Astrocyte (in vitro differentiated cells and primary cell): ENCODE data around the gene ARHGAP32. TPM values are rescaled to one million over a fixed set of nuclear protein-coding genes. Genes with fewer than 3 reads are reported as not detected.
A peak's percentile ranks its signal among the peaks of the same experiment; 100 is the strongest.

Source experiments
- DNase-seq: peaks from one replicate; pipeline ENCODE4 v3.0.0-alpha.2; 2010; ENCODE audit warnings: low read depth
- FAIRE-seq: peaks from 2 replicates; lab custom pipeline; 2011; peaks lifted over from hg19 to GRCh38; lab: Jason Lieb, UNC
- H2AFZ ChIP-seq: 2 replicates; pipeline ENCODE4 v1.6.0; 2012; ENCODE audit warnings: low read depth, low read length, inconsistent platforms
- H3K27ac ChIP-seq: 2 replicates; pipeline ENCODE4 v1.5.1; 2011; ENCODE audit warnings: low read depth, low read length, inconsistent platforms
- H3K27me3 ChIP-seq: 2 replicates; pipeline ENCODE4 v1.6.0; 2011; ENCODE audit warnings: low read length, inconsistent platforms; ENCODE audit not compliant: insufficient read depth
- H3K36me3 ChIP-seq: 2 replicates; pipeline ENCODE4 v1.5.1; 2011; ENCODE audit warnings: low read length, inconsistent platforms; ENCODE audit not compliant: insufficient read depth
- H3K4me1 ChIP-seq: 2 replicates; pipeline ENCODE4 v1.5.1; 2011; ENCODE audit warnings: low read length, inconsistent platforms; ENCODE audit not compliant: insufficient read depth
- H3K4me2 ChIP-seq: 2 replicates; pipeline ENCODE4 v1.6.0; 2012; ENCODE audit warnings: low read length, inconsistent platforms
- H3K4me3 ChIP-seq: 2 replicates; pipeline ENCODE4 v1.5.1; 2011; ENCODE audit warnings: low read depth, mild to moderate bottlenecking, low read length, inconsistent platforms; ENCODE audit not compliant: insufficient read depth
- H3K79me2 ChIP-seq: 2 replicates; pipeline ENCODE4 v1.6.0; 2012; ENCODE audit warnings: mild to moderate bottlenecking, low read length, inconsistent platforms; ENCODE audit not compliant: insufficient read depth
- H3K9ac ChIP-seq: 2 replicates; pipeline ENCODE4 v1.6.0; 2012; ENCODE audit warnings: mild to moderate bottlenecking, low read length, inconsistent platforms
- H3K9me3 ChIP-seq: 2 replicates; pipeline ENCODE4 v1.5.1; 2012; ENCODE audit warnings: low read depth, mild to moderate bottlenecking, low read length, inconsistent platforms; ENCODE audit not compliant: insufficient read depth
- H4K20me1 ChIP-seq: 2 replicates; pipeline ENCODE4 v1.6.0; 2012; ENCODE audit warnings: low read length, inconsistent platforms; ENCODE audit not compliant: insufficient read depth
- H3K27ac Mint-ChIP-seq: one replicate; pipeline ENCODE4 v1.8.0; 2021; ENCODE audit warnings: mild to moderate bottlenecking, mixed read lengths; ENCODE audit not compliant: unreplicated experiment
- H3K27me3 Mint-ChIP-seq: one replicate; pipeline ENCODE4 v1.8.0; 2021; ENCODE audit warnings: low read depth, mixed read lengths; ENCODE audit not compliant: unreplicated experiment
- H3K36me3 Mint-ChIP-seq: one replicate; pipeline ENCODE4 v1.8.0; 2021; ENCODE audit warnings: low read depth, mixed read lengths; ENCODE audit not compliant: unreplicated experiment
- H3K4me1 Mint-ChIP-seq: one replicate; pipeline ENCODE4 v1.8.0; 2021; ENCODE audit warnings: low read depth, mixed read lengths; ENCODE audit not compliant: unreplicated experiment
- H3K4me3 Mint-ChIP-seq: one replicate; pipeline ENCODE4 v1.8.0; 2021; ENCODE audit warnings: mild to moderate bottlenecking, moderate library complexity, mixed read lengths; ENCODE audit not compliant: unreplicated experiment
- H3K9me3 Mint-ChIP-seq: one replicate; pipeline ENCODE4 v1.8.0; 2021; ENCODE audit warnings: mild to moderate bottlenecking, mixed read lengths; ENCODE audit not compliant: unreplicated experiment
- CTCF ChIP-seq: IDR thresholded peaks from 2 replicates; pipeline ENCODE4 v1.5.1; 2011; ENCODE audit warnings: low read depth, mild to moderate bottlenecking, inconsistent platforms, low read length, moderate library complexity; ENCODE audit not compliant: insufficient read depth
- EZH2 ChIP-seq: IDR thresholded peaks from 2 replicates; pipeline ENCODE4 v1.6.1; 2012; ENCODE audit warnings: mild to moderate bottlenecking, low read length, inconsistent platforms; ENCODE audit not compliant: insufficient read depth
- total RNA-seq: library from RNA; stranded (reverse); gene quantifications from 2 replicates; pipeline ENCODE4 v1.2.1, GENCODE V29; 2021

ARHGAP32 gene
- total RNA-seq, 1 donor from 2014 or later: 21.6 TPM

- Mint-ChIP-seq H3K27ac (no peak overlapping the region), H3K9me3 (peaks cover 2% of the 10 kb centered on the region), H3K36me3 (peaks cover 3% of the 10 kb centered on the region), H3K4me1 (peaks cover 18% of the 10 kb centered on the region), H3K27me3 (peaks cover 34% of the 10 kb centered on the region), H3K4me3 (no peak overlapping the region)
- peaks cover 19% of the 10 kb centered on the region for H3K27me3 ChIP-seq
- DNase-seq: no peak
- H3K79me2 ChIP-seq: no peaks in the 10 kb centered on the region
- FAIRE-seq: no peak
- no peak overlapping the region for H3K4me2 ChIP-seq
- no peaks in the 10 kb centered on the region for H3K4me1 ChIP-seq
- no peak overlapping the region for H3K27ac ChIP-seq
- H4K20me1 ChIP-seq: no peaks in the 10 kb centered on the region
- H3K9me3 ChIP-seq: no peaks in the 10 kb centered on the region
- no peak for TF ChIP-seq EZH2
- no peak for TF ChIP-seq CTCF
- H3K36me3 ChIP-seq: no peaks in the 10 kb centered on the region
- no peak overlapping the region for H3K9ac ChIP-seq
- no peak overlapping the region for H2AFZ ChIP-seq
- H3K4me3 ChIP-seq: no peak overlapping the region
Measured at GRCh38 chr11:128926000-128926399, 266.1 kb downstream of the ARHGAP32 start.

DNA sequence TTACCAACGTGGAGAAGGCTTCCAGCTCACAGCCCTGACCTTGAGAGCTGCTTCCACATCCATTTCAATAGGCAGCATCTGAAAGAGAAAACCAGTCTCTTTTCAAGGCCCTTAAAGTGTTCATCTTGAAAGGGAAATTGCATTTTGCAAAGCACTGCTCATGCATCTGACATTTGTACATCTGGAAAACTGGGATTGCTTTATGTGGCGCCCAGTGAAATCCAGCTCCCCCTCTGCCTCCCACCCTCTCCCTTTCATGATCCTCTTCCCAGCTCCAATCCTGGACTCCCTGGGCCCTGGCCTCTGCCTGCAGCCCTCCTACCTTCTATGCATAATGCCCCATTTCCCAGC lies 266.9 kb downstream of the ARHGAP32 start:
- no peak for TF ChIP-seq EZH2
- TF ChIP-seq CTCF: no peak
- H3K27me3 Mint-ChIP-seq: peaks cover 41% of the 10 kb centered on the region
- peaks cover 5% of the 10 kb centered on the region for H3K36me3 Mint-ChIP-seq

GRCh38 chr11:128924510-128925249 lies 267.4 kb downstream of the ARHGAP32 start:
- no peak overlapping the region for H3K4me3 ChIP-seq
- peaks cover 5% of the 10 kb centered on the region for H3K36me3 Mint-ChIP-seq
- no peaks in the 10 kb centered on the region for H3K36me3 ChIP-seq
- no peak overlapping the region for H3K4me2 ChIP-seq
- FAIRE-seq: no peak
- no peaks in the 10 kb centered on the region for H3K79me2 ChIP-seq
- H3K4me3 Mint-ChIP-seq: no peak overlapping the region
- peaks cover 13% of the 10 kb centered on the region for H3K4me1 Mint-ChIP-seq
- no peak for TF ChIP-seq CTCF
- TF ChIP-seq EZH2: no peak
- peaks cover 2% of the 10 kb centered on the region for H3K9me3 Mint-ChIP-seq
- peaks cover 47% of the 10 kb centered on the region for H3K27me3 Mint-ChIP-seq
- peaks cover 26% of the 10 kb centered on the region for H3K27me3 ChIP-seq
- H3K9ac ChIP-seq: no peak overlapping the region
- H2AFZ ChIP-seq: no peak overlapping the region
- no peaks in the 10 kb centered on the region for H3K9me3 ChIP-seq
- no peak overlapping the region for H3K27ac ChIP-seq
- no peak for DNase-seq
- H3K27ac Mint-ChIP-seq: no peak overlapping the region
- H4K20me1 ChIP-seq: no peaks in the 10 kb centered on the region
- no peaks in the 10 kb centered on the region for H3K4me1 ChIP-seq

More for the DNA sequence above, 266.9 kb downstream of the ARHGAP32 start:
- no peaks in the 10 kb centered on the region for H3K36me3 ChIP-seq
- H3K79me2 ChIP-seq: no peaks in the 10 kb centered on the region
- H3K9me3 ChIP-seq: no peaks in the 10 kb centered on the region
- Mint-ChIP-seq H3K4me1 (peaks cover 18% of the 10 kb centered on the region), H3K9me3 (peaks cover 2% of the 10 kb centered on the region), H3K27ac (peak overlapping the region; percentile 12), H3K4me3 (no peak overlapping the region)
- peaks cover 25% of the 10 kb centered on the region for H3K27me3 ChIP-seq
- H3K4me1 ChIP-seq: no peaks in the 10 kb centered on the region
- H3K27ac ChIP-seq: no peak overlapping the region
- no peaks in the 10 kb centered on the region for H4K20me1 ChIP-seq
- DNase-seq (no peak), FAIRE-seq (no peak)
- H3K4me2 ChIP-seq: no peak overlapping the region
- H3K4me3 ChIP-seq: no peak overlapping the region
- no peak overlapping the region for H2AFZ ChIP-seq
- no peak overlapping the region for H3K9ac ChIP-seq
